K562 (cell line): ENCODE measurements around the gene DYRK1A. TPM values are rescaled to one million over a fixed set of nuclear protein-coding genes. Genes with fewer than 3 reads are reported as not detected.
A peak's percentile ranks its signal among the peaks of the same experiment; 100 is the strongest.

Experiments
- ARID4B ChIP-seq: sonication (generic); formaldehyde crosslinking; IDR thresholded peaks from 2 replicates; pipeline ENCODE4 v1.8.0; 2022; ENCODE audit warnings: mild to moderate bottlenecking, missing genetic modification reagents
- BRCA1 ChIP-seq, 2 experiments: fragments of 450-650 bp in 1 of 2; sonication (generic) in 1 of 2; formaldehyde crosslinking in 1 of 2; IDR thresholded peaks; 2 replicates each; pipeline versions ENCODE4 v1.5.0 to v1.6.1; 2017 to 2020; ENCODE audit warnings: mild to moderate bottlenecking in 1 of 2, missing genetic modification reagents in 1 of 2
- CREBBP ChIP-seq: IDR thresholded peaks from one replicate; pipeline ENCODE4 v1.6.1; 2012; ENCODE audit warnings: low read depth, mild to moderate bottlenecking, control low read depth, inconsistent platforms, low read length
- DNMT1 ChIP-seq: fragments of 450-650 bp; IDR thresholded peaks from 2 replicates; pipeline ENCODE4 v1.6.1; 2016; ENCODE audit warnings: antibody characterized with exemption, mild to moderate bottlenecking
- ESRRA ChIP-seq: fragments of 450-650 bp; IDR thresholded peaks from 2 replicates; pipeline ENCODE4 v1.6.1; 2014; ENCODE audit warnings: low read depth, mild to moderate bottlenecking, moderate library complexity, borderline replicate concordance
- HLTF ChIP-seq: fragments of 450-650 bp; IDR thresholded peaks from 2 replicates; pipeline ENCODE4 v1.6.1; 2016
- KLF6 ChIP-seq: fragments of 250-450 bp; sonication (Bioruptor Pico); IDR thresholded peaks from 2 replicates; pipeline ENCODE4 v1.4.0; 2020; ENCODE audit warnings: mild to moderate bottlenecking, moderate library complexity, borderline replicate concordance
- MED1 ChIP-seq: sonication (generic); formaldehyde crosslinking; IDR thresholded peaks from 2 replicates; pipeline ENCODE4 v1.8.1; 2023; ENCODE audit warnings: missing genetic modification reagents, borderline replicate concordance
- TFE3 ChIP-seq: fragments of 450-650 bp; formaldehyde crosslinking; IDR thresholded peaks from 2 replicates; pipeline ENCODE4 v1.4.0; 2020; ENCODE audit warnings: mild to moderate bottlenecking, mixed read lengths
- TSC22D4 ChIP-seq: fragments of 450-650 bp; IDR thresholded peaks from 2 replicates; pipeline ENCODE4 v1.6.1; 2016; ENCODE audit warnings: missing genetic modification characterization, missing biosample characterization, control low read depth
- ZNF140 ChIP-seq: fragments of 250-450 bp; sonication (Bioruptor Pico); IDR thresholded peaks from 2 replicates; pipeline ENCODE4 v1.8.0; 2021; ENCODE audit warnings: moderate library complexity, mild to moderate bottlenecking, inconsistent platforms
- ZNF263 ChIP-seq: sonication (generic); formaldehyde crosslinking; IDR thresholded peaks from 2 replicates; pipeline ENCODE4 v1.8.0; 2022; ENCODE audit warnings: mild to moderate bottlenecking, missing genetic modification reagents, borderline replicate concordance
- ZNF41 ChIP-seq: fragments of 250-450 bp; sonication (Bioruptor Pico); conservative IDR thresholded peaks from 2 replicates; pipeline ENCODE4 v1.4.0; 2020; ENCODE audit warnings: mild to moderate bottlenecking
- ZNF57 ChIP-seq: fragments of 450-650 bp; formaldehyde crosslinking; IDR thresholded peaks from 2 replicates; pipeline ENCODE4 v1.4.0; 2020; ENCODE audit warnings: mild to moderate bottlenecking, moderate library complexity
- polyA plus RNA-seq, 8 experiments: library from polyadenylated mRNA; depleted of rRNA in 4 of 8; stranded (reverse) in 5 of 8; unstranded in 3 of 8; fragments of >200 nt; fragmentation: Nextera tagmentation in 2 of 8; fragmentation: Illumina TruSeq in 1 of 8; extraction: Ambion mirVana in 2 of 8; extraction: Trizol in 1 of 8; gene quantifications; 2 replicates each; pipeline versions ENCODE4 v1.2.1 to v1.2.3, GENCODE V29; 2011 to 2014; ENCODE audit warnings: inconsistent platforms in 1 of 8, missing spikeins in 1 of 8
- total RNA-seq, 7 experiments: library from RNA; depleted of rRNA in 6 of 7; stranded (reverse); fragments of >200 nt in 6 of 7; fragmentation: Illumina TruSeq in 2 of 7; extraction: Trizol in 2 of 7; gene quantifications; 2 replicates each; pipeline versions ENCODE4 v1.2.1 to v1.2.3, GENCODE V29; 2011 to 2021; ENCODE audit warnings: low replicate concordance in 1 of 7
- TF ChIP-seq, protein P1 (sequence below): fragments of 450-650 bp; IDR thresholded peaks from 2 replicates; pipeline ENCODE4 v1.6.1; 2017; ENCODE audit warnings: antibody characterized with exemption, mild to moderate bottlenecking
- TF ChIP-seq, protein P2 (sequence below): fragments of 250-450 bp; sonication (Bioruptor Pico); IDR thresholded peaks from 2 replicates; pipeline ENCODE4 v1.8.0; 2022; ENCODE audit warnings: inconsistent platforms

DYRK1A gene
- total and polyA plus RNA-seq, 9 of the 15 experiments (the other 6 are each of a cell fraction or from before 2014, with no cell fraction given): 3.7 to 64.8 (median 42.3) TPM

DNA sequence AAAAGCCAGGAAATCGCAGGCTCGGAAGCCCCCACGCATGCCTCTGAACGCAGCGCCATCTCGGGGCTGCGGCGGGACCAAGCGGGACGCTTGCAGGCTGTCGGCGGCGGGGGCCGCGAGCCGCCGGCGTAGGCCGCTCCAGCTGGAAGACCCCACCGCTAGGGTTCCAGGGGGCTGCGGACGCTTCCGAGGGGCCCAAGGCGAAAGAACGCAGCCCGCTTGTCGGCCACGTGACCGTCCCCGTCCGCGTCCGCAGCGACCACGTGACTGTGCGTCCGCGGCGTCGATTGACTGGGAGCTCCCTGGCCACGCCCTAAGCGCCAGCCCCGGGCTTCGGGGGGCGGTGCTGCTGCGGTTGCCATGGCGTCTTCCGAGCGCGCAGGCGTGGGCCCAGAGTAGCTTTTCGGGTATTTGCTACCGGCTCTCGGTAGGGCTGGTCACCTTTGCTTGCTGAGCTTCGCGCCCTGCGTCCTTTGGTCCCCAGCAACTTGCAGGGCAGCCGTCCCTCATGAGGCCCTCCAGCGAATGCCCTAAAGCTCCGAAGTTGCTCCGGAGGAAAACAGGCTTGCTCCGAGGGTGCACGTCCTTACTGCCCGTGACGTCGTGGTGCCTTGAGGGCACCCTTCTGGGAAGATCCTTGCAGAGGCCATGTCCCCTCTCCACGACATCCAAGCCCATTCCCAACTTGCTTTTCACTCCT, 197.2 kb downstream of the DYRK1A start (continued):
- TF ChIP-seq ESRRA (peak; percentile 68; the same call in 1 of the 2 replicates), KLF6 (CRISPR knock-in tag) (no peak), ZNF57 (CRISPR knock-in tag) (no peak), ZNF41 (CRISPR knock-in tag) (peak; percentile 69; the same call in 1 of the 2 replicates), CREBBP (no peak), MED1 (CRISPR knock-in tag) (no peak), TFE3 (peak; percentile 100), ZNF140 (no peak), BRCA1 (IDR thresholded peaks at IDR 0.05) (no peak), BRCA1 (CRISPR knock-in tag; IDR thresholded peaks at IDR 0.05) (no peak), TSC22D4 (tag) (no peak), HLTF (no peak), DNMT1 (no peak), ZNF263 (peak; percentile 7; the same call in 1 of the 2 replicates), ARID4B (CRISPR knock-in tag) (no peak)
- TF ChIP-seq, protein P1, sequence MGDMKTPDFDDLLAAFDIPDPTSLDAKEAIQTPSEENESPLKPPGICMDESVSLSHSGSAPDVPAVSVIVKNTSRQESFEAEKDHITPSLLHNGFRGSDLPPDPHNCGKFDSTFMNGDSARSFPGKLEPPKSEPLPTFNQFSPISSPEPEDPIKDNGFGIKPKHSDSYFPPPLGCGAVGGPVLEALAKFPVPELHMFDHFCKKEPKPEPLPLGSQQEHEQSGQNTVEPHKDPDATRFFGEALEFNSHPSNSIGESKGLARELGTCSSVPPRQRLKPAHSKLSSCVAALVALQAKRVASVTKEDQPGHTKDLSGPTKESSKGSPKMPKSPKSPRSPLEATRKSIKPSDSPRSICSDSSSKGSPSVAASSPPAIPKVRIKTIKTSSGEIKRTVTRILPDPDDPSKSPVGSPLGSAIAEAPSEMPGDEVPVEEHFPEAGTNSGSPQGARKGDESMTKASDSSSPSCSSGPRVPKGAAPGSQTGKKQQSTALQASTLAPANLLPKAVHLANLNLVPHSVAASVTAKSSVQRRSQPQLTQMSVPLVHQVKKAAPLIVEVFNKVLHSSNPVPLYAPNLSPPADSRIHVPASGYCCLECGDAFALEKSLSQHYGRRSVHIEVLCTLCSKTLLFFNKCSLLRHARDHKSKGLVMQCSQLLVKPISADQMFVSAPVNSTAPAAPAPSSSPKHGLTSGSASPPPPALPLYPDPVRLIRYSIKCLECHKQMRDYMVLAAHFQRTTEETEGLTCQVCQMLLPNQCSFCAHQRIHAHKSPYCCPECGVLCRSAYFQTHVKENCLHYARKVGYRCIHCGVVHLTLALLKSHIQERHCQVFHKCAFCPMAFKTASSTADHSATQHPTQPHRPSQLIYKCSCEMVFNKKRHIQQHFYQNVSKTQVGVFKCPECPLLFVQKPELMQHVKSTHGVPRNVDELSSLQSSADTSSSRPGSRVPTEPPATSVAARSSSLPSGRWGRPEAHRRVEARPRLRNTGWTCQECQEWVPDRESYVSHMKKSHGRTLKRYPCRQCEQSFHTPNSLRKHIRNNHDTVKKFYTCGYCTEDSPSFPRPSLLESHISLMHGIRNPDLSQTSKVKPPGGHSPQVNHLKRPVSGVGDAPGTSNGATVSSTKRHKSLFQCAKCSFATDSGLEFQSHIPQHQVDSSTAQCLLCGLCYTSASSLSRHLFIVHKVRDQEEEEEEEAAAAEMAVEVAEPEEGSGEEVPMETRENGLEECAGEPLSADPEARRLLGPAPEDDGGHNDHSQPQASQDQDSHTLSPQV: peak; percentile 78
- TF ChIP-seq, protein P2, sequence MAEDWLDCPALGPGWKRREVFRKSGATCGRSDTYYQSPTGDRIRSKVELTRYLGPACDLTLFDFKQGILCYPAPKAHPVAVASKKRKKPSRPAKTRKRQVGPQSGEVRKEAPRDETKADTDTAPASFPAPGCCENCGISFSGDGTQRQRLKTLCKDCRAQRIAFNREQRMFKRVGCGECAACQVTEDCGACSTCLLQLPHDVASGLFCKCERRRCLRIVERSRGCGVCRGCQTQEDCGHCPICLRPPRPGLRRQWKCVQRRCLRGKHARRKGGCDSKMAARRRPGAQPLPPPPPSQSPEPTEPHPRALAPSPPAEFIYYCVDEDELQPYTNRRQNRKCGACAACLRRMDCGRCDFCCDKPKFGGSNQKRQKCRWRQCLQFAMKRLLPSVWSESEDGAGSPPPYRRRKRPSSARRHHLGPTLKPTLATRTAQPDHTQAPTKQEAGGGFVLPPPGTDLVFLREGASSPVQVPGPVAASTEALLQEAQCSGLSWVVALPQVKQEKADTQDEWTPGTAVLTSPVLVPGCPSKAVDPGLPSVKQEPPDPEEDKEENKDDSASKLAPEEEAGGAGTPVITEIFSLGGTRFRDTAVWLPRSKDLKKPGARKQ (CRISPR knock-in tag): no peak
